NCI-H2029 treated with DMSO at 0.1 percent for 48 hours (cell line): ENCODE measurements around the gene C1orf21.

Source experiments
- DNase-seq: peaks from one replicate; lab custom pipeline; 2025; lab: John Stamatoyannopoulos, UW

Gene C1orf21

GRCh38 chr1:184416481-184416880 is 29.7 kb downstream of the C1orf21 start:
- no peak for DNase-seq

- DNase-seq = no peak
Measured at GRCh38 chr1:184416946-184417345, 30.1 kb downstream of the C1orf21 start.

- DNase-seq = no peak
Measured at GRCh38 chr1:184417916-184418315, 31.1 kb downstream of the C1orf21 start.

GRCh38 chr1:184418652-184419349 is 32.0 kb downstream of the C1orf21 start:
- DNase-seq = no peak

- DNase-seq = no peak
Measured at GRCh38 chr1:184419350-184420161, 32.7 kb downstream of the C1orf21 start.

GRCh38 chr1:184422490-184423233 is 35.8 kb downstream of the C1orf21 start:
- no peak for DNase-seq

- DNase-seq = no peak
Measured at GRCh38 chr1:184423649-184424048, 36.8 kb downstream of the C1orf21 start.

GRCh38 chr1:184424157-184424556 is 37.3 kb downstream of the C1orf21 start:
- no peak for DNase-seq

GRCh38 chr1:184424945-184425344 is 38.1 kb downstream of the C1orf21 start:
- DNase-seq = no peak

- no peak for DNase-seq
Measured at GRCh38 chr1:184425449-184426277, 38.8 kb downstream of the C1orf21 start.

GRCh38 chr1:184426278-184426674 is 39.4 kb downstream of the C1orf21 start:
- no peak for DNase-seq

GRCh38 chr1:184427722-184428121 is 40.9 kb downstream of the C1orf21 start:
- no peak for DNase-seq

GRCh38 chr1:184428604-184429003 is 41.8 kb downstream of the C1orf21 start:
- DNase-seq = no peak

- no peak for DNase-seq
Measured at GRCh38 chr1:184429335-184429734, 42.5 kb downstream of the C1orf21 start.

- DNase-seq = peak; percentile 28
Measured at GRCh38 chr1:184433956-184434502, 47.2 kb downstream of the C1orf21 start.

GRCh38 chr1:184437291-184437690 is 50.5 kb downstream of the C1orf21 start:
- DNase-seq = no peak

- DNase-seq = no peak
Measured at GRCh38 chr1:184438363-184438762, 51.5 kb downstream of the C1orf21 start.

- DNase-seq = no peak
Measured at GRCh38 chr1:184442260-184442659, 55.4 kb downstream of the C1orf21 start.

GRCh38 chr1:184443201-184443600 is 56.4 kb downstream of the C1orf21 start:
- no peak for DNase-seq

GRCh38 chr1:184443624-184444023 is 56.8 kb downstream of the C1orf21 start:
- no peak for DNase-seq

- no peak for DNase-seq
Measured at GRCh38 chr1:184445997-184446396, 59.2 kb downstream of the C1orf21 start.
